Uterus (tissue), 2 donors: ENCODE data around the gene KRT72.

Experiments used
- POLR2A ChIP-seq, 2 donors: fragments of 450-650 bp; IDR thresholded peaks; one replicate each; pipeline ENCODE4 v1.6.1; 2016; ENCODE audit warnings: antibody characterized with exemption in 2 of 2, mild to moderate bottlenecking in 1 of 2, moderate library complexity in 1 of 2
- TF ChIP-seq, protein P1 (sequence below), 4 experiments: fragments of 200-600 bp in 2 of 4; fragments of 450-650 bp in 2 of 4; sonication (generic) in 2 of 4; IDR thresholded peaks; one replicate each; pipeline ENCODE4 v1.5.1; 2016 to 2019; ENCODE audit warnings: antibody characterized with exemption in 4 of 4, mild to moderate bottlenecking in 2 of 4, moderate library complexity in 1 of 4

DNA sequence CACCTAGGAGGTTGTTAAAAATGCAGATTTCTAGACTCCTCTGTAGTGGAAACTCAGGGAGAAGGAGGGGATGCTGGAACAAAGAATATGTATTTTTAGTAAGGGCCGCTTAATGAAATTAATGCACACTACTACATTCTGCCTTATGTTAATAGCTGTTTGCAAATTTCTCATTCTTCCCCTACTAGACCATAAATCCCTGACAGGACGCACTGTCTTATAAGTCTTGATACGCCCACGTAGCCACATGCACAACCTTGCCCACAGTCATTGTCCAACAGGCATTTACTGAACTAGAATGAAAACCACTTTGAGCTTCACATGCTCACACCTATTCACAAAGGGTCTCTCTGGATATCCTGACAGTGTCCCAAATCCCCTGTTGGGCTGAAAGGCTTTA lies 40.2 kb upstream of the KRT72 start:
- TF ChIP-seq, protein P1, sequence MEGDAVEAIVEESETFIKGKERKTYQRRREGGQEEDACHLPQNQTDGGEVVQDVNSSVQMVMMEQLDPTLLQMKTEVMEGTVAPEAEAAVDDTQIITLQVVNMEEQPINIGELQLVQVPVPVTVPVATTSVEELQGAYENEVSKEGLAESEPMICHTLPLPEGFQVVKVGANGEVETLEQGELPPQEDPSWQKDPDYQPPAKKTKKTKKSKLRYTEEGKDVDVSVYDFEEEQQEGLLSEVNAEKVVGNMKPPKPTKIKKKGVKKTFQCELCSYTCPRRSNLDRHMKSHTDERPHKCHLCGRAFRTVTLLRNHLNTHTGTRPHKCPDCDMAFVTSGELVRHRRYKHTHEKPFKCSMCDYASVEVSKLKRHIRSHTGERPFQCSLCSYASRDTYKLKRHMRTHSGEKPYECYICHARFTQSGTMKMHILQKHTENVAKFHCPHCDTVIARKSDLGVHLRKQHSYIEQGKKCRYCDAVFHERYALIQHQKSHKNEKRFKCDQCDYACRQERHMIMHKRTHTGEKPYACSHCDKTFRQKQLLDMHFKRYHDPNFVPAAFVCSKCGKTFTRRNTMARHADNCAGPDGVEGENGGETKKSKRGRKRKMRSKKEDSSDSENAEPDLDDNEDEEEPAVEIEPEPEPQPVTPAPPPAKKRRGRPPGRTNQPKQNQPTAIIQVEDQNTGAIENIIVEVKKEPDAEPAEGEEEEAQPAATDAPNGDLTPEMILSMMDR (IDR thresholded peaks at IDR 0.05), result no peak
- TF ChIP-seq POLR2A (IDR thresholded peaks at IDR 0.05), result no peak
